ENCODE data around the gene EHF.

Gene EHF

DNA sequence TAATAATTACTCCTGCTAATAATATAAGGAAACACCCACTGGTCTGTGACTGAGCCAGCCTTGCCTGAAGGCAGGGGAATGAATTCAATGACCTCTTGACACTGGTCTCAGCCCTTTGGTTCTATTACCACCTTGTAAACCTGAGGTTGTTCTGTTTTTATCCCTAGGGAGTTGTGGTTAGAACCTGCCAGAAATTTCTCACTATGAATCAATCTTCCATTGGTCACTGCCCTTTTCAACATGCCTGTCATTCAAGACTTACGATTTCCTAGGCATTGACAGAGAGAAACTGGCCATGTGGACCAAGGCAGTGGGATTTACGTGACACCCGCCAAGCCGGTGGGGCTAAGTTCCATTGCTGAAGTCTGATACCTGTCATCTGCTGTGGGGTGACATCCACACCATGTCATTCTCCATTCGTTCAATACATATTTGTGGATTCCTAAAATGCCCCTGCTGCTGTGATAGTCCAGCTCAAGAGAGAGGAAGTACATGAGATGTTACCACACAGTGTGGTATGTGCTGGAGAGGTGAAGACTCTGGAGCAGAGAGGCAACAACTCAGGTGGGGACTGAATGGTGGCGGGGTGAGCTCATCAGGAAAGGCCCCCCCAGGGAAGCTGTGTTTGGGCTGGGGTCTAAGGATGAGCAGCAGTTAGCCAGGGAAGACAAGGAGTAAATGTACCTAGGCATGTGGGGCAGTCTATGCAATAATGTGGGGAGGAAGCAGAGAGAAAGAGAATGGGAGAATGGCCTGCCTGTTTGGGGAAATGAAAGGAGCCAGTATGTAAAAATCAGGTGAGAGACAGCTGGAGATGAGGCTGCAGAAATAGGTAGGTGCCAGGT, 15.2 kb upstream of the EHF start:
- Histone ChIP-seq H3K9ac (ENCODE audit: insufficient read length) (no peak overlapping the region), H3K36me3 (ENCODE audit: insufficient read depth, low read length) (no peaks in the 10 kb centered on the region), H3K27ac (no peak overlapping the region), H3K9me3 (ENCODE audit: low read depth, low read length) (no peaks in the 10 kb centered on the region), H3K4me3 (no peak overlapping the region)
- no peak for TF ChIP-seq POLR2AphosphoS5 (IDR thresholded peaks at IDR 0.05; ENCODE audit: borderline replicate concordance, low read depth, low read length)
- TF ChIP-seq EZH2 (IDR thresholded peaks at IDR 0.05): no peak
- no peak for TF ChIP-seq FOXP2 (optimal IDR thresholded peaks at IDR 0.05; ENCODE audit: control extremely low read depth, extremely low read length, insufficient read depth)
- no peak for DNase-seq (ENCODE audit: low read depth, low spot score)

DNA sequence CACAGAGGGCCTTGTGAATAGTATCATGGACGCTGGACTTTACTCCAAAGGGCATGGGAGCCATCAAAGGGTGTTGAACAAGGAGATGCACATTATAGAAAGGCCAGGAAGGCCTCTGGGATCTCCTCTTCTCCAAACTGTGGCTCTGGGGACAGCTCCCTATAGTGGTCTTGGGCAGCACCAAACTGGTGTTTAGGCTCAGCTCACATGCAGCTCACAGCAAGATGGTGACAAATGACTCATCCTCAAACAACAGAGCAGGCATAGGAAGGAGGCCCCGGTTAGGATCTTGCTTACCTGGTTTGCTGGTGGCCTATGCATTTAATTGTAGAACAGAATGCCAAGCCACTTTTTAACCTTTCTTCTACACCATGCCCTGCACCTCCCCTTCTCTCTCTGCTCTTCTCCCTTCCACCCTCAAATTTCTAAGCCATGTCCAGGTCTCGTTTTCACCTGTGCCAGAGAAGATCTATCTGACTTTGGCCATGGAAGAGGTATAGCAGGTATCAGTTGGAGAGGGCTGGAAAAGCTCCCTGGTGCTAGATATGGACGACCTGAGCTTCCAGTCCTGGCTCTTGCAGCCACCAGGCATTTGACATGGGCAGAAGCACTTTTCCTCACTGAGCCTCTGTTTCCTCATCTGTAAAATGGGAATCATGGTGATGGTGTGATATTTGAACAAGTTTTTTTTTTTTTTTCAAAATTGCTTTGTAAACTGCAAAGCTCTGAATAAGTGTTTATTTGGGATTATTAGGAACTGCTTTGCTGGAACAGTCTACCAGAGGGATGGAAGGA, 14.4 kb upstream of the EHF start:
- no peak overlapping the region for H3K9ac ChIP-seq (ENCODE audit: insufficient read length)
- no peak overlapping the region for H3K27ac ChIP-seq
- H3K9me3 ChIP-seq (ENCODE audit: low read depth, low read length): no peaks in the 10 kb centered on the region
- no peak for DNase-seq (ENCODE audit: low read depth, low spot score)
- TF ChIP-seq POLR2AphosphoS5 (IDR thresholded peaks at IDR 0.05; ENCODE audit: borderline replicate concordance, low read depth, low read length) (no peak), EZH2 (IDR thresholded peaks at IDR 0.05) (no peak), FOXP2 (optimal IDR thresholded peaks at IDR 0.05; ENCODE audit: control extremely low read depth, extremely low read length, insufficient read depth) (no peak)
- no peak overlapping the region for H3K4me3 ChIP-seq
- H3K36me3 ChIP-seq (ENCODE audit: insufficient read depth, low read length): no peaks in the 10 kb centered on the region

DNA sequence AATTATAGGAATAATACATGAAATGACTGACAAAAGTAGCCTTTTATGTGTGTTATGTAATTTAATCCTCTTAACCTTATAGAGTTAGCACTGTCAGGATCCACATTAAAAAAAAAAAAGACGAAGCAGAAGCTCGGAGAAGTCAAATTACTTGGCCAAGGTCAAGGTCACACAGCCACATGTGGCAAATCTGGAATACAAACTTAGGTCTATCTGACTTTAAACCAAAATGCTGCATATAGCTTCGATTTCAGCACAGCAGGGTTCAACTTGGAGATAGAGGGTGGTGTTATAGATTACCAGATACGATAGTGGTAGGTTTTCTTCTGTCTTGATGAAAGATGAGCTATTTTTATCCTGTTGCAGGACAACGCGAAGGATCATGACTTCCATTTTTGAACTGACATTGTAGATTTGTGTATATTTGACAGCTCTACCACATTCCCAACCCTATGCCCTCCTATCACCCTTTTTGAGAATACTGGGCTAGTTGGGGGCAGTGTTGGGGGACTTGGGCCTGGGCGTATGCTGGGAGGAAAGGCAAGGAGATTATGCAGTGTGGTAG, 11.6 kb upstream of the EHF start:
- no peak overlapping the region for H3K27ac ChIP-seq
- H3K9me3 ChIP-seq (ENCODE audit: low read depth, low read length): no peaks in the 10 kb centered on the region
- no peaks in the 10 kb centered on the region for H3K36me3 ChIP-seq (ENCODE audit: insufficient read depth, low read length)
- no peak for DNase-seq (ENCODE audit: low read depth, low spot score)
- H3K4me3 ChIP-seq: no peak overlapping the region
- TF ChIP-seq POLR2AphosphoS5 (IDR thresholded peaks at IDR 0.05; ENCODE audit: borderline replicate concordance, low read depth, low read length) (no peak), FOXP2 (optimal IDR thresholded peaks at IDR 0.05; ENCODE audit: control extremely low read depth, extremely low read length, insufficient read depth) (no peak), EZH2 (IDR thresholded peaks at IDR 0.05) (no peak)
- no peak overlapping the region for H3K9ac ChIP-seq (ENCODE audit: insufficient read length)

DNA sequence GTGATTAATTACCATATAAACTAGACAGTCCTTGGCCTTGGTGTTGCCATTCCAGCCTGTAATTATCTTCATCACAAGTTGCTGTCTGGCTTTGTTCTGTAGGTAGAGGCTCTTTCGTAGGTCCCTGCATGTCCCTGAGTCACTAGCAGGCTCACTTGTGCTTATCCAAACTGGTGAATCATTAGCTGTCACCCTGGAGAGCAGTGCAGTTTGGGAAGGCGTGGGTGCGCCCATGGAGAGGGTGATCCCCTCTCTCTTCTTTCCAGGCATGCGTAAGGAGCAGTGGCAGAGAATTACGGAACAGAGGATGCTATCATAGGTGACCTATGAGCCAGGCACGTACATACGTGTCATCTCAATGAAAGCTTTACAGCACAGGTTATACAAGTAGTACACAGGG, 11.0 kb upstream of the EHF start:
- no peak overlapping the region for H3K27ac ChIP-seq
- H3K9me3 ChIP-seq (ENCODE audit: low read depth, low read length): no peaks in the 10 kb centered on the region

DNA sequence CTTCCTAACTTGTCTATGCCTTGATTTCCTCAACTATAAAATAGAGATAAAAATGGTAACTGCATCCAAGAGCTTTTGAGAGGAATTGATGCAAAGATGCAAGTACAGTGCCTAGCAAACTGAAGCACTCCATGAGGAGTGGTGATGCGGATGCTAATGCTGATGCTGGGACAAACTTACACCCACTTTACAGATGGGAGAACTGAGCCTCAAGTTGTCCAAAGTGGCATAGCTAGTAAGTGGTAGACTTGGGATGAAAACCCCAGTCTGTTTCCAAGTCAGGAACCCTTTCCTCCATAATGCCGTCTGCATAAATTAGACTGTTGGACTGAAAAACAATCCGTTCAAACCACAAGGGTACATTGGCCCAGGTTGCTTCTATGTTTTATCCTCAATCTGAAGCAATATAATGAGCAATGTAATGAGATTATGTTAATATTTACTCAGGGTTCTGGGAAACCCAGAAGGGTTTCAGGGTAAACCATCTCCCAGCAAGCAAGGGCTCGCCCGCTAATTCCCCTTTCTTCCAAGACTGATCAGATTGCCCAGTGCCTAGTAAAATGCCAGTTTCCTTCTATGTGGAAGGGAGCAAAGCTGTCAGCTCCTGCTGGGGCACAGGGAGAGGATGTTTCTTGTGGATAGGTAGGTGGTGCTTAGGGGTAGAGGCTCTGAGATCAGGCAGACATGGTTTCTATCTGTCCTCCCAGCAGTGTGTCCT, 10.4 kb upstream of the EHF start:
- Histone ChIP-seq H3K36me3 (ENCODE audit: insufficient read depth, low read length) (no peaks in the 10 kb centered on the region), H3K4me3 (no peak overlapping the region), H3K9ac (ENCODE audit: insufficient read length) (no peak overlapping the region), H3K27ac (no peak overlapping the region), H3K9me3 (ENCODE audit: low read depth, low read length) (no peaks in the 10 kb centered on the region)
- TF ChIP-seq POLR2AphosphoS5 (IDR thresholded peaks at IDR 0.05; ENCODE audit: borderline replicate concordance, low read depth, low read length): no peak
- TF ChIP-seq EZH2 (IDR thresholded peaks at IDR 0.05): no peak
- no peak for TF ChIP-seq FOXP2 (optimal IDR thresholded peaks at IDR 0.05; ENCODE audit: control extremely low read depth, extremely low read length, insufficient read depth)
- no peak for DNase-seq (ENCODE audit: low read depth, low spot score)

More for the DNA sequence above, 11.0 kb upstream of the EHF start:
- TF ChIP-seq FOXP2 (optimal IDR thresholded peaks at IDR 0.05; ENCODE audit: control extremely low read depth, extremely low read length, insufficient read depth) (no peak), POLR2AphosphoS5 (IDR thresholded peaks at IDR 0.05; ENCODE audit: borderline replicate concordance, low read depth, low read length) (no peak), EZH2 (IDR thresholded peaks at IDR 0.05) (no peak)
- Histone ChIP-seq H3K4me3 (no peak overlapping the region), H3K9ac (ENCODE audit: insufficient read length) (no peak overlapping the region), H3K36me3 (ENCODE audit: insufficient read depth, low read length) (no peaks in the 10 kb centered on the region)
- DNase-seq (ENCODE audit: low read depth, low spot score): no peak

DNA sequence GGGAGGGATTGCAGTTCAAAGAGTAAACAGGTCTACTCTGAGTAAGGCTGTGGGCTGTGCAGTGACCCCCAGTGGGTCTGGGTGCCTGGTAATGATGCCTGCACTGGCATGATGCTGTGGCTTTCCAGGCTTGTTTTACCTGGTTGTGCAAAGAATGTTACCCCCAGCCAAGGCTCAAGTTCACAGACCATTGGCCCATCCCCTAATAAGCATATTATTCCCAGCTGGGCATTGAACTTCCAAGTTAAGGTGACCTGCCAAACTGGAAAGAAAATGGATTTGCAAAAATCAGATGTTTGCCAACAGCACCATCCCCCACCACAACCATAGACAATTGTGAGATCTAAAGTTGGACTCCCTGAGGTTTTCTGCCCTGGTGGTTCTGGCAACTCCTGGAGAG, 7.9 kb upstream of the EHF start:
- Histone ChIP-seq H3K4me3 (no peak overlapping the region), H3K9ac (ENCODE audit: insufficient read length) (no peak overlapping the region), H3K27ac (no peak overlapping the region), H3K9me3 (ENCODE audit: low read depth, low read length) (no peaks in the 10 kb centered on the region), H3K36me3 (ENCODE audit: insufficient read depth, low read length) (no peaks in the 10 kb centered on the region)
- TF ChIP-seq EZH2 (IDR thresholded peaks at IDR 0.05) (no peak), FOXP2 (optimal IDR thresholded peaks at IDR 0.05; ENCODE audit: control extremely low read depth, extremely low read length, insufficient read depth) (no peak), POLR2AphosphoS5 (IDR thresholded peaks at IDR 0.05; ENCODE audit: borderline replicate concordance, low read depth, low read length) (no peak)
- no peak for DNase-seq (ENCODE audit: low read depth, low spot score)

DNA sequence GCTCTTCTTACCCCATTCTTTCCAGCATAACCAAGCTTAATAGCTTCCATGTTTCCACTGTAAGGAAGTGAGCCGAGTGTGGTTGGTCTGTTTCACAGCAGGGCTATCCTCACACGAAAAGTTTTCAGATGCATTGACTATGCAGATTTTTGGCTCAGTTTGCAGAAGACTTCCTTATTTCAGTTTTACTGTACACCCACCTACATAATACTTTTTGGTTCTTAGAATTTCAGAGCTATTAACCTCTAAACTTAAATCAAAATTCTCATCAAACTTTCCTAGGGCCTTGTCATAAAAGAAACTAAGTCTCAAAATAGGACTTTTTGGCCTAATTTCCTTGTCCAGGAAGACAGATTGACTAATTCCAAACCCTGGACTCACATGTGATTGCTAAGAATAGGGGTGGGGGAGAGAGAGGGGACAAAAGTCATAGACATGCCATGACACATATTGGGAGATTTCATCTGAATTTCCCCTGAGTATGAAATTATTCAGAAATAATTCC, 7.3 kb upstream of the EHF start:
- no peak overlapping the region for H3K9ac ChIP-seq (ENCODE audit: insufficient read length)
- no peak for DNase-seq (ENCODE audit: low read depth, low spot score)
- H3K4me3 ChIP-seq: no peak overlapping the region
- TF ChIP-seq POLR2AphosphoS5 (IDR thresholded peaks at IDR 0.05; ENCODE audit: borderline replicate concordance, low read depth, low read length) (no peak), FOXP2 (optimal IDR thresholded peaks at IDR 0.05; ENCODE audit: control extremely low read depth, extremely low read length, insufficient read depth) (no peak), EZH2 (IDR thresholded peaks at IDR 0.05) (no peak)
- no peaks in the 10 kb centered on the region for H3K36me3 ChIP-seq (ENCODE audit: insufficient read depth, low read length)
- H3K9me3 ChIP-seq (ENCODE audit: low read depth, low read length): no peaks in the 10 kb centered on the region
- no peak overlapping the region for H3K27ac ChIP-seq

Data from SK-N-MC (cell line).